Adrenal gland (tissue), 12 donors: Measurements from ENCODE around the gene COMMD9. TPM values are rescaled to one million over a fixed set of nuclear protein-coding genes. Genes with fewer than 3 reads are reported as not detected.

ENCODE experiments used
- DNase-seq, 7 donors: peaks; one replicate each; pipeline ENCODE4 v3.0.0-alpha.2; 2019 to 2020
- H3K27ac ChIP-seq, 5 donors: fragments of 200-600 bp; sonication (generic) in 4 of 5; 1 replicate in 3 of 5; 2 replicates in 2 of 5; pipeline versions ENCODE4 v1.5.1 to v1.8.0; 2016 to 2020; ENCODE audit warnings: mild to moderate bottlenecking in 1 of 5
- H3K27me3 ChIP-seq: fragments of 200-600 bp; 2 replicates; pipeline ENCODE4 v1.8.0; 2021
- H3K36me3 ChIP-seq, 2 donors: fragments of 200-600 bp; replicated peaks in 1 of 2; 1 replicate in 1 of 2; 2 replicates in 1 of 2; pipeline versions ENCODE4 v1.5.1 to v1.8.0; 2018 to 2022
- H3K4me1 ChIP-seq, 2 donors: fragments of 200-600 bp; replicated peaks in 1 of 2; 1 replicate in 1 of 2; 2 replicates in 1 of 2; pipeline versions ENCODE4 v1.5.1 to v1.8.0; 2018 to 2021
- H3K4me3 ChIP-seq, 4 donors: fragments of 200-600 bp; sonication (generic) in 3 of 4; one replicate each; pipeline ENCODE4 v1.5.1; 2016 to 2018
- H3K9me3 ChIP-seq, 3 donors: fragments of 200-600 bp; sonication (generic) in 1 of 3; replicated peaks in 1 of 3; 1 replicate in 2 of 3; 2 replicates in 1 of 3; pipeline versions ENCODE4 v1.5.1 to v1.8.0; 2016 to 2021
- CTCF ChIP-seq, 6 experiments: fragments of 450-650 bp in 4 of 6; fragments of 200-600 bp in 2 of 6; sonication (generic) in 1 of 6; IDR thresholded peaks; 1 replicate in 5 of 6; 2 replicates in 1 of 6; pipeline versions ENCODE4 v1.5.1 to v1.8.0; 2016 to 2021; ENCODE audit warnings: antibody characterized with exemption in 6 of 6, mild to moderate bottlenecking in 2 of 6, moderate library complexity in 1 of 6
- POLR2A ChIP-seq, 2 donors: fragments of 450-650 bp; IDR thresholded peaks; one replicate each; pipeline ENCODE4 v1.6.1; 2017; ENCODE audit warnings: antibody characterized with exemption in 2 of 2, mild to moderate bottlenecking in 2 of 2, moderate library complexity in 1 of 2
- WGBS, 4 donors: extraction: QIAGEN DNeasy Blood & Tissue Kit in 2 of 4; methylation state at CpG; one replicate each; pipeline versions ENCODE4 v1.1.5 to v1.1.7; 2013 to 2017; 5-methylcytosine and 5-hydroxymethylcytosine counted together
- intact Hi-C, 2 donors: fragments of 100-400 bp; cut with DNase I; formaldehyde crosslinking; loops; one replicate each; pipeline versions ENCODE4 v1.14.1 to v1.15.0; 2022 to 2023
- polyA plus RNA-seq, 3 donors: library from polyadenylated mRNA; stranded (reverse); fragments of 200-250 nt in 2 of 3; fragments of 350-450 nt in 1 of 3; fragmentation: Illumina TruSeq in 1 of 3; extraction: RNeasy Lipid Tissue Mini Kit (QIAGEN cat#74804) in 1 of 3; gene quantifications; one replicate each; pipeline ENCODE4 v1.2.3, GENCODE V29; 2013 to 2014
- total RNA-seq, 9 donors: library from RNA; depleted of rRNA in 4 of 9; stranded (reverse); fragments of >200 nt in 4 of 9; fragments of 120-200 nt in 1 of 9; fragmentation: NEBNext Ultra II Directional in 1 of 9; extraction: Animal tissue kit (Norgen Biotek cat#: 25700) in 1 of 9; gene quantifications; one replicate each; pipeline versions ENCODE4 v1.1.0 to v1.2.4, GENCODE V29; 2013 to 2023
- donor health status: healthy with polysubstance abuse.
- donor health status: Bipolar disorder and iron deficiency.
- donor health status: DM: yes; HTN: yes; CAD: no.
- donor health status: DM: no; HTN: no; CAD: no.
- donor health status: DM: no; HTN: no; CAD: no.
- donor health status: DM: yes; HTN: yes; CAD: no.

COMMD9 gene
- total and polyA plus RNA-seq, 12 donors: 25.3 to 140 (median 89.5) TPM

- intact Hi-C loops: loop anchor here in 1 of 2 donors (10.0 kb wide), 1 partner anchor 94 kb away; no protein-coding TSS in a partner anchor
- H3K4me1 ChIP-seq: peaks cover 0 to 4% of the 10 kb centered on the region in 2 donors
- 81 to 89% (median 83%) methylated on average over 4 of the region's 4 CpGs for WGBS, 4 donors
Measured at GRCh38 chr11:36248436-36248835, 40.8 kb downstream of the COMMD9 start.

GRCh38 chr11:36247493-36247892 is 41.7 kb downstream of the COMMD9 start:
- 9 to 31% (median 28%) methylated on average over 3 of the region's 3 CpGs for WGBS, 4 donors
- no peak for DNase-seq
- H3K9me3 ChIP-seq: no peaks in the 10 kb centered on the region

More at GRCh38 chr11:36248436-36248835, 40.8 kb downstream of the COMMD9 start:
- no peak overlapping the region for H3K27ac ChIP-seq
- no peaks in the 10 kb centered on the region for H3K36me3 ChIP-seq
- no peak overlapping the region for H3K4me3 ChIP-seq
- no peaks in the 10 kb centered on the region for H3K9me3 ChIP-seq
- DNase-seq: no peak
- TF ChIP-seq CTCF (IDR thresholded peaks at IDR 0.05): no peak
- TF ChIP-seq POLR2A (IDR thresholded peaks at IDR 0.05): no peak
- no peaks in the 10 kb centered on the region for H3K27me3 ChIP-seq

GRCh38 chr11:36243641-36244040 is 45.6 kb downstream of the COMMD9 start:
- H3K27me3 ChIP-seq: no peaks in the 10 kb centered on the region
- intact Hi-C loops: loop anchor here in 1 of 2 donors (10.0 kb wide), 1 partner anchor 89 kb away; no protein-coding TSS in a partner anchor
- H3K9me3 ChIP-seq: no peaks in the 10 kb centered on the region
- no peaks in the 10 kb centered on the region for H3K36me3 ChIP-seq
- TF ChIP-seq POLR2A (IDR thresholded peaks at IDR 0.05): no peak
- no peak for TF ChIP-seq CTCF (IDR thresholded peaks at IDR 0.05)
- H3K4me3 ChIP-seq: no peak overlapping the region
- no peak for DNase-seq
- peaks cover 0 to 4% of the 10 kb centered on the region in 2 donors for H3K4me1 ChIP-seq
- WGBS, 4 donors: 85 to 93% (median 90%) methylated on average over 1 of the region's 1 CpG
- no peak overlapping the region for H3K27ac ChIP-seq

More at GRCh38 chr11:36247493-36247892, 41.7 kb downstream of the COMMD9 start:
- no peaks in the 10 kb centered on the region for H3K36me3 ChIP-seq
- no peak overlapping the region for H3K4me3 ChIP-seq
- H3K27me3 ChIP-seq: no peaks in the 10 kb centered on the region
- no peak overlapping the region for H3K27ac ChIP-seq
- H3K4me1 ChIP-seq: peaks cover 0 to 4% of the 10 kb centered on the region in 2 donors
- intact Hi-C loops: loop anchor here in 1 of 2 donors (10.0 kb wide), 1 partner anchor 93 kb away; no protein-coding TSS in a partner anchor
- no peak for TF ChIP-seq CTCF (IDR thresholded peaks at IDR 0.05)
- no peak for TF ChIP-seq POLR2A (IDR thresholded peaks at IDR 0.05)

GRCh38 chr11:36241497-36241896 is 47.7 kb downstream of the COMMD9 start:
- intact Hi-C loops: loop anchor here in 1 of 2 donors (10.0 kb wide), 1 partner anchor 87 kb away; no protein-coding TSS in a partner anchor
- no peak for DNase-seq
- H3K27ac ChIP-seq: no peak overlapping the region
- no peaks in the 10 kb centered on the region for H3K36me3 ChIP-seq
- no peaks in the 10 kb centered on the region for H3K27me3 ChIP-seq
- H3K4me1 ChIP-seq: no peaks in the 10 kb centered on the region
- 71 to 82% (median 74%) methylated on average over 1 of the region's 1 CpG for WGBS, 4 donors
- no peak for TF ChIP-seq CTCF (IDR thresholded peaks at IDR 0.05)
- no peak for TF ChIP-seq POLR2A (IDR thresholded peaks at IDR 0.05)
- H3K4me3 ChIP-seq: no peak overlapping the region
- H3K9me3 ChIP-seq: no peaks in the 10 kb centered on the region
